VCaP (cell line): ENCODE measurements around the gene PPHLN1.
"Not testable (repeated sequence)": the region's sequence is repeated elsewhere in the genome, so short reads cannot be mapped to it uniquely, and the experiment has no call there.

ENCODE experiments used
- H3K27ac ChIP-seq: fragments of 450-650 bp; 2 replicates; pipeline ENCODE4 v1.5.1; 2017
- CTCF ChIP-seq: fragments of 450-650 bp; conservative IDR thresholded peaks from 2 replicates; pipeline ENCODE4 v1.5.1; 2017; ENCODE audit warnings: mild to moderate bottlenecking, moderate library complexity

PPHLN1 gene

GRCh38 chr12:42338280-42338679 lies 12.3 kb downstream of the PPHLN1 start:
- no peak for TF ChIP-seq CTCF
- no peak overlapping the region for H3K27ac ChIP-seq

- no peak overlapping the region for H3K27ac ChIP-seq
- no peak for TF ChIP-seq CTCF
These were observed 16.1 kb downstream of the PPHLN1 start for GRCh38 chr12:42342028-42342427.

- no peak overlapping the region for H3K27ac ChIP-seq
- no peak for TF ChIP-seq CTCF
These were observed 17.8 kb downstream of the PPHLN1 start for GRCh38 chr12:42343721-42344120.

GRCh38 chr12:42346403-42347002 lies 20.5 kb downstream of the PPHLN1 start:
- TF ChIP-seq CTCF, result no peak
- H3K27ac ChIP-seq, result no peak overlapping the region

GRCh38 chr12:42349119-42350020 lies 23.4 kb downstream of the PPHLN1 start:
- not testable (repeated sequence) for H3K27ac ChIP-seq

- not testable (repeated sequence) for H3K27ac ChIP-seq
These were observed 24.0 kb downstream of the PPHLN1 start for GRCh38 chr12:42350021-42350407.

GRCh38 chr12:42356344-42356743 lies 30.4 kb downstream of the PPHLN1 start:
- no peak for TF ChIP-seq CTCF
- H3K27ac ChIP-seq, result no peak overlapping the region

GRCh38 chr12:42360747-42361403 lies 34.9 kb downstream of the PPHLN1 start:
- H3K27ac ChIP-seq, result no peak overlapping the region
- TF ChIP-seq CTCF, result no peak
